Ishikawa (cell line): Measurements from ENCODE around the gene PNMA6A.
"Not testable (repeated sequence)": the region's sequence is repeated elsewhere in the genome, so short reads cannot be mapped to it uniquely, and the experiment has no call there.

ENCODE experiments used
- CEBPB ChIP-seq: IDR thresholded peaks from 2 replicates; pipeline ENCODE4 v1.6.1; 2012
- CREB1 ChIP-seq: IDR thresholded peaks from 2 replicates; pipeline ENCODE4 v1.6.1; 2012; ENCODE audit warnings: low read depth
- EGR1 ChIP-seq: IDR thresholded peaks from 2 replicates; pipeline ENCODE4 v1.6.1; 2012
- EP300 ChIP-seq: IDR thresholded peaks from 2 replicates; pipeline ENCODE4 v1.6.1; 2012; ENCODE audit warnings: borderline replicate concordance
- FOXM1 ChIP-seq: IDR thresholded peaks from 2 replicates; pipeline ENCODE4 v1.6.1; 2012; ENCODE audit warnings: low read depth, borderline replicate concordance
- NFIC ChIP-seq: IDR thresholded peaks from 2 replicates; pipeline ENCODE4 v1.6.1; 2012
- RAD21 ChIP-seq: IDR thresholded peaks from 2 replicates; pipeline ENCODE4 v1.6.1; 2012; ENCODE audit warnings: low read depth
- TAF1 ChIP-seq: IDR thresholded peaks from 2 replicates; pipeline ENCODE4 v1.6.1; 2012; ENCODE audit warnings: low read depth, mild to moderate bottlenecking
- TCF12 ChIP-seq: IDR thresholded peaks from 2 replicates; pipeline ENCODE4 v1.6.1; 2012; ENCODE audit warnings: low read depth
- TEAD4 ChIP-seq: IDR thresholded peaks from 2 replicates; pipeline ENCODE4 v1.6.1; 2012
- YY1 ChIP-seq: IDR thresholded peaks from 2 replicates; pipeline ENCODE4 v1.6.1; 2012; ENCODE audit warnings: low read depth
- ZBTB7A ChIP-seq: IDR thresholded peaks from 2 replicates; pipeline ENCODE4 v1.6.1; 2012; ENCODE audit warnings: low read depth
- TF ChIP-seq, protein P1 (sequence below): IDR thresholded peaks from 2 replicates; pipeline ENCODE4 v1.6.1; 2012; ENCODE audit warnings: low read depth, mild to moderate bottlenecking
- TF ChIP-seq, protein P2 (sequence below): IDR thresholded peaks from 2 replicates; pipeline ENCODE4 v1.6.1; 2012
- TF ChIP-seq, protein P3 (sequence below): IDR thresholded peaks from 2 replicates; pipeline ENCODE4 v1.6.1; 2012

The PNMA6A gene

DNA sequence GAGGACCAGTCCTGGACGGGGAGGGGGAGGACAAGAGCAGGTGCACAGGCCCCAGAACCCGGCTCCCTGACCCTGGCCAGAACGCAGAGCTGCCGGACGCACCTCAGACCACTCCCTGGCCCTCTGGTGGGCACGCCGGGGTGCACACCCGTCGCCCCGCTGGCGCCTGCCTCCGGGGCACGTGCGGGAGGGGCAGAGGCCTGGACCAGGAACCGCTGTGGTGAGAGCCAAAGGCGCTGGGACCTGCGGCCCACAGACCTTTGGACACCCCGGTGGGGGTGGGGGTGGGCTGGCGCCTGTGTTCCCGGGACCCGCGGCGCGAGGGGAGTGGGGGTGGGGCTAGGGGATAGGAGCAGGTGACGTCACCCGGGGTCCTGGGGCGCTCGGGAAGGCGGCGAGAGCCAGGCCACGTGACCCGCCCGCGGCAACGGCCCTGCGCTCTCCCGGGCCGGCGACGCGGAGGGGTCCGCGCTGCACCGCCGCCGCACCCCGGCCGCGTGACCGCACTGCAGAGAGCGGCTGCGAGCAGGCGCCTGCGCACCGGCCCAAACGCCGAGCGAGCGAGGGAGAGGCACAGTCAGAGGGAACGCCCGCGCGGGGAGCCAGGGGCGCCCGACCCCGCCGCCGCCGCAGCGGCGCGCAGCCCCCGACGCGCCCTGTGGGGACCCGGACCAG is at the start of gene PNMA6A:
PNMA6A (plus strand) TSS at position 546 of the 675 bp plus-strand sequence. CDS start 609 bp downstream, outside the sequence.
- TF ChIP-seq EP300, RAD21: not testable (repeated sequence)
- TF ChIP-seq, protein P1, sequence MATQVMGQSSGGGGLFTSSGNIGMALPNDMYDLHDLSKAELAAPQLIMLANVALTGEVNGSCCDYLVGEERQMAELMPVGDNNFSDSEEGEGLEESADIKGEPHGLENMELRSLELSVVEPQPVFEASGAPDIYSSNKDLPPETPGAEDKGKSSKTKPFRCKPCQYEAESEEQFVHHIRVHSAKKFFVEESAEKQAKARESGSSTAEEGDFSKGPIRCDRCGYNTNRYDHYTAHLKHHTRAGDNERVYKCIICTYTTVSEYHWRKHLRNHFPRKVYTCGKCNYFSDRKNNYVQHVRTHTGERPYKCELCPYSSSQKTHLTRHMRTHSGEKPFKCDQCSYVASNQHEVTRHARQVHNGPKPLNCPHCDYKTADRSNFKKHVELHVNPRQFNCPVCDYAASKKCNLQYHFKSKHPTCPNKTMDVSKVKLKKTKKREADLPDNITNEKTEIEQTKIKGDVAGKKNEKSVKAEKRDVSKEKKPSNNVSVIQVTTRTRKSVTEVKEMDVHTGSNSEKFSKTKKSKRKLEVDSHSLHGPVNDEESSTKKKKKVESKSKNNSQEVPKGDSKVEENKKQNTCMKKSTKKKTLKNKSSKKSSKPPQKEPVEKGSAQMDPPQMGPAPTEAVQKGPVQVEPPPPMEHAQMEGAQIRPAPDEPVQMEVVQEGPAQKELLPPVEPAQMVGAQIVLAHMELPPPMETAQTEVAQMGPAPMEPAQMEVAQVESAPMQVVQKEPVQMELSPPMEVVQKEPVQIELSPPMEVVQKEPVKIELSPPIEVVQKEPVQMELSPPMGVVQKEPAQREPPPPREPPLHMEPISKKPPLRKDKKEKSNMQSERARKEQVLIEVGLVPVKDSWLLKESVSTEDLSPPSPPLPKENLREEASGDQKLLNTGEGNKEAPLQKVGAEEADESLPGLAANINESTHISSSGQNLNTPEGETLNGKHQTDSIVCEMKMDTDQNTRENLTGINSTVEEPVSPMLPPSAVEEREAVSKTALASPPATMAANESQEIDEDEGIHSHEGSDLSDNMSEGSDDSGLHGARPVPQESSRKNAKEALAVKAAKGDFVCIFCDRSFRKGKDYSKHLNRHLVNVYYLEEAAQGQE = not testable (repeated sequence)

DNA sequence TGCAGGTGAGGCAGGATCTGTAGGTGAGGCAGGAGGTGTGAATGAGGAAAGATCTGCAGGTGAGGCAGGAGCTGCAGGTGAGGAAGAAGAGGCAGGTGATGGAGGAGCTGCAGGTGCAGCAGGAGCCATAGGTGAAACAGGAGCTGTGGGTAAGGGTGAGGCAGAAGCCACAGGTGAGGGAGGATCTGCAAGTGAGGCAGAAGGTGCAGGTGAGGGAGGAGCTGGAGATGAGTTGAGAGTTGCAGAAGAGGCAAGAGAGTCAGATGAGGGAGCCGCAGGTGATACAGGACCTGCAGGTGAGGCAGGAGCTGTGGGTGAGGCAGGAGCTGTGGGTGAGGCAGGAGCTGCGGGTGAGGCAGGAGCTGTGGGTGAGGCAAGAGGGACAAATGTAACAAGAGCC is 43.1 kb upstream of the PNMA6A start:
- TF ChIP-seq FOXM1 (no peak), TCF12 (no peak), YY1 (no peak), CEBPB (no peak), TEAD4 (no peak), EGR1 (no peak), CREB1 (no peak), RAD21 (no peak), NFIC (no peak), ZBTB7A (no peak), TAF1 (no peak), EP300 (no peak)
- TF ChIP-seq, protein P2, sequence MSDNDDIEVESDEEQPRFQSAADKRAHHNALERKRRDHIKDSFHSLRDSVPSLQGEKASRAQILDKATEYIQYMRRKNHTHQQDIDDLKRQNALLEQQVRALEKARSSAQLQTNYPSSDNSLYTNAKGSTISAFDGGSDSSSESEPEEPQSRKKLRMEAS = no peak
- TF ChIP-seq, protein P1 = no peak
- TF ChIP-seq, protein P3, sequence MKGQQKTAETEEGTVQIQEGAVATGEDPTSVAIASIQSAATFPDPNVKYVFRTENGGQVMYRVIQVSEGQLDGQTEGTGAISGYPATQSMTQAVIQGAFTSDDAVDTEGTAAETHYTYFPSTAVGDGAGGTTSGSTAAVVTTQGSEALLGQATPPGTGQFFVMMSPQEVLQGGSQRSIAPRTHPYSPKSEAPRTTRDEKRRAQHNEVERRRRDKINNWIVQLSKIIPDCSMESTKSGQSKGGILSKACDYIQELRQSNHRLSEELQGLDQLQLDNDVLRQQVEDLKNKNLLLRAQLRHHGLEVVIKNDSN = no peak

DNA sequence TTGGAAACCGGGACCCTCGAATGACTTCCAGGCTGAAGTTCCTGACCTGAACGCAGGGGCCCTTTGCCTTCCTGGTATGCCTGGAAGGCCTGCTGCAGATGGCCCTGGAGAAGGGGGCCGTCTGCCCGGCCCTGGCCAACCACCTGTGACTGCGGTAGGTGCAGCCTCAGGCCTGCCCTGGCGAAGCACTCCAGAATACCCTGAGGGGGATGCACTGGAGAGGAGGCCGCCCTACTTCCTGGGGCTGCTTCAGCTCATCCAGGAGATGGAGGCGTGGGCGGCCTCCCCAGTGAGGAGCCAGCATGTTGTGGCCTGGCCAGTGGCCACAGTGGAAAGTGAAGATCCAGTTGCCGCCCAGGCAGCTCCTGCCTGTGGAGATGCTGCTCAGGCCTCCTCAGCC is 42.4 kb upstream of the PNMA6A start:
- TF ChIP-seq RAD21 = no peak
- TF ChIP-seq ZBTB7A = no peak
- TF ChIP-seq NFIC = no peak
- TF ChIP-seq, protein P1 = no peak
- no peak for TF ChIP-seq TEAD4
- TF ChIP-seq, protein P2 = no peak
- TF ChIP-seq EGR1 = no peak
- TF ChIP-seq EP300 = no peak
- TF ChIP-seq, protein P3 = no peak
- no peak for TF ChIP-seq CREB1
- TF ChIP-seq TAF1 = no peak
- TF ChIP-seq YY1 = no peak
- no peak for TF ChIP-seq CEBPB
- no peak for TF ChIP-seq TCF12
- no peak for TF ChIP-seq FOXM1

DNA sequence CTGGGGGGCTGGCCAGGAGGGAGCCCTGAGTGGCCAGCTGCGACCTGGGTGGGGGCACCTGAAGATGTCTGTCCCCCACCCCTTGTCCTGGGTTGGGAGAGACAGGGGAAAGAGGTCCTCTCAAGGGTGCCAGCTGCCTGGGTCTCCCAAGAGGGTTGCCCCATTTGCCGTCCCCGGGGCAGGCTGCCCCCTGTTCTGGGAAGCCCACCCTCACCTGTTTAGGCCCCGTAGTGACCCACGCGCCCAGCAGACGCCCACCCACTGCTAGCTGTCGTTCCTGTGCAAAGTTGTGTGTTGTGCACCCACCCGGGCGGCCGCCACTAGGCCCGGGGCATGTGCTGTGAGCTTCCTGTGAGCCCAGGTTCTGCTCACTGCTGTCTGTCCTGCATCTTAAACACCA is 41.5 kb upstream of the PNMA6A start:
- TF ChIP-seq TAF1 (no peak), TEAD4 (no peak), EP300 (no peak), ZBTB7A (no peak), RAD21 (no peak)
- TF ChIP-seq, protein P1 = no peak
